IMR-90 (cell line): ENCODE data around the gene DYSF. TPM values are rescaled to one million over a fixed set of nuclear protein-coding genes. Genes with fewer than 3 reads are reported as not detected.

ENCODE experiments used
- ATAC-seq: fragments of 200-7000 bp; cut with Tn5 transposase; 2 replicates; pipeline ENCODE4 v1.9.1; 2020; ENCODE audit warnings: low read depth, mild to moderate bottlenecking, moderate library complexity
- BruUV-seq: library from RNA; stranded (reverse); fragments of 400-500 nt; replicated peaks from 2 replicates; lab custom pipeline; 2021; lab: Mats Ljungman, UMichigan
- CTCF ChIA-PET: fragments of 300-600 bp; formaldehyde crosslinking; extraction: SDS; loops from one replicate; lab custom pipeline; 2021; ENCODE audit warnings: antibody characterized with exemption; lab: Yijun Ruan, JAX
- POLR2A ChIA-PET: fragments of 300-600 bp; sonication (Branson Sonifier 250); formaldehyde crosslinking; loops from one replicate; lab custom pipeline; 2022; ENCODE audit warnings: antibody characterized with exemption; ENCODE audit not compliant: unreplicated experiment; lab: Charles Lee
- DNase-seq: peaks from one replicate; pipeline ENCODE4 v3.0.0; 2013
- H2AFZ ChIP-seq: replicated peaks from 2 replicates; pipeline ENCODE3; 2013; ENCODE audit warnings: low read length, mild to moderate bottlenecking; ENCODE audit not compliant: poor library complexity
- H2AK5ac ChIP-seq: 2 replicates; pipeline ENCODE4 v1.6.1; 2013; ENCODE audit warnings: low read depth, low read length, inconsistent platforms
- H2AK9ac ChIP-seq: replicated peaks from 2 replicates; pipeline ENCODE3; 2013; ENCODE audit warnings: mild to moderate bottlenecking, low read depth, low read length, moderate library complexity; ENCODE audit not compliant: poor library complexity
- H2BK120ac ChIP-seq: 2 replicates; pipeline ENCODE4 v1.6.1; 2013; ENCODE audit warnings: low read depth, low read length, inconsistent platforms
- H2BK15ac ChIP-seq: 3 replicates; pipeline ENCODE4 v1.6.1; 2013; ENCODE audit warnings: low read depth, low read length, inconsistent platforms
- H2BK20ac ChIP-seq: 2 replicates; pipeline ENCODE4 v1.6.1; 2013; ENCODE audit warnings: low read depth, mild to moderate bottlenecking, inconsistent platforms, low read length, moderate library complexity
- H2BK5ac ChIP-seq: 2 replicates; pipeline ENCODE4 v1.6.1; 2013; ENCODE audit warnings: mild to moderate bottlenecking, low read depth, low read length, inconsistent platforms; ENCODE audit not compliant: poor library complexity, severe bottlenecking
- H3K14ac ChIP-seq: replicated peaks from 2 replicates; pipeline ENCODE4 v1.6.1; 2013; ENCODE audit warnings: low read depth, low read length, inconsistent platforms
- H3K18ac ChIP-seq: 2 replicates; pipeline ENCODE4 v1.6.1; 2013; ENCODE audit warnings: low read depth, low read length, control low read depth
- H3K23ac ChIP-seq: 2 replicates; pipeline ENCODE4 v1.6.1; 2013; ENCODE audit warnings: low read depth, low read length, inconsistent platforms
- H3K27ac ChIP-seq: 2 replicates; pipeline ENCODE4 v1.5.1; 2013; ENCODE audit warnings: mild to moderate bottlenecking, control low read depth, low read length; ENCODE audit not compliant: insufficient read depth
- H3K27me3 ChIP-seq: 2 replicates; pipeline ENCODE4 v1.6.1; 2013; ENCODE audit warnings: low read length; ENCODE audit not compliant: control insufficient read depth, insufficient read depth
- H3K36me3 ChIP-seq: 2 replicates; pipeline ENCODE4 v1.6.1; 2013; ENCODE audit warnings: low read length, mixed read lengths; ENCODE audit not compliant: control insufficient read depth, insufficient read depth
- H3K4ac ChIP-seq: 2 replicates; pipeline ENCODE4 v1.6.1; 2013; ENCODE audit warnings: low read depth, low read length, inconsistent platforms
- H3K4me1 ChIP-seq: 2 replicates; pipeline ENCODE4 v1.6.1; 2013; ENCODE audit warnings: low read length, mixed read lengths; ENCODE audit not compliant: control insufficient read depth, insufficient read depth
- H3K4me2 ChIP-seq: 2 replicates; pipeline ENCODE4 v1.6.1; 2013; ENCODE audit warnings: low read depth, mild to moderate bottlenecking, control low read depth, low read length, moderate library complexity
- H3K4me3 ChIP-seq: 2 replicates; pipeline ENCODE4 v1.5.1; 2013; ENCODE audit warnings: low read depth, mild to moderate bottlenecking, control low read depth, low read length, moderate library complexity; ENCODE audit not compliant: insufficient read depth
- H3K56ac ChIP-seq: 2 replicates; pipeline ENCODE4 v1.6.1; 2013; ENCODE audit warnings: low read length, inconsistent platforms; ENCODE audit not compliant: insufficient read depth; ENCODE audit errors: extremely low read depth
- H3K79me1 ChIP-seq, 2 experiments: 2 replicates each; pipeline ENCODE4 v1.6.1; 2013; ENCODE audit warnings: low read length in 2 of 2, inconsistent platforms in 1 of 2, low read depth in 1 of 2
- H3K9ac ChIP-seq: 2 replicates; pipeline ENCODE4 v1.6.1; 2013; ENCODE audit warnings: low read depth, low read length, control low read depth
- H3K9me1 ChIP-seq: 2 replicates; pipeline ENCODE4 v1.6.1; 2013; ENCODE audit warnings: low read length, inconsistent platforms; ENCODE audit not compliant: insufficient read depth
- H3K9me3 ChIP-seq: 2 replicates; pipeline ENCODE4 v1.6.1; 2013; ENCODE audit warnings: low read length; ENCODE audit not compliant: control insufficient read depth, insufficient read depth
- H4K20me1 ChIP-seq: 2 replicates; pipeline ENCODE4 v1.6.1; 2013; ENCODE audit warnings: low read length, inconsistent platforms; ENCODE audit not compliant: insufficient read depth
- H4K5ac ChIP-seq: 2 replicates; pipeline ENCODE4 v1.6.1; 2013; ENCODE audit warnings: mild to moderate bottlenecking, low read depth, low read length, control low read depth
- H4K8ac ChIP-seq, 2 experiments: 2 replicates each; pipeline ENCODE4 v1.6.1; 2013; ENCODE audit warnings: low read depth in 2 of 2, low read length in 2 of 2, control low read depth in 1 of 2, inconsistent platforms in 1 of 2
- H4K91ac ChIP-seq: 2 replicates; pipeline ENCODE4 v1.6.1; 2013; ENCODE audit warnings: low read depth, low read length, inconsistent platforms; ENCODE audit not compliant: insufficient read depth
- BHLHE40 ChIP-seq: fragments of 150-350 bp; IDR thresholded peaks from 2 replicates; pipeline ENCODE4 v1.6.1; 2016; ENCODE audit warnings: mild to moderate bottlenecking, low read depth, low read length
- CHD1 ChIP-seq: IDR thresholded peaks from 2 replicates; pipeline ENCODE4 v1.6.1; 2012; ENCODE audit warnings: low read depth, low read length, improper control_type of control experiment
- CTCF ChIP-seq: conservative IDR thresholded peaks from 2 replicates; pipeline ENCODE4 v1.5.1; 2012; ENCODE audit warnings: mild to moderate bottlenecking, low read depth, low read length, improper control_type of control experiment
- ELK1 ChIP-seq: fragments of 150-350 bp; IDR thresholded peaks from 2 replicates; pipeline ENCODE4 v1.6.1; 2016; ENCODE audit warnings: low read depth, mild to moderate bottlenecking, low read length, moderate library complexity, borderline replicate concordance
- FOS ChIP-seq: fragments of 150-350 bp; IDR thresholded peaks from 2 replicates; pipeline ENCODE4 v1.6.1; 2016; ENCODE audit warnings: low read depth, low read length
- MAFK ChIP-seq: IDR thresholded peaks from 2 replicates; pipeline ENCODE4 v1.6.1; 2012; ENCODE audit warnings: low read depth, low read length, improper control_type of control experiment
- MAZ ChIP-seq: IDR thresholded peaks from 2 replicates; pipeline ENCODE4 v1.6.1; 2012; ENCODE audit warnings: low read depth, mild to moderate bottlenecking, low read length, improper control_type of control experiment, moderate library complexity, borderline replicate concordance
- MXI1 ChIP-seq: IDR thresholded peaks from 2 replicates; pipeline ENCODE4 v1.6.1; 2012; ENCODE audit warnings: low read depth, mild to moderate bottlenecking, low read length, moderate library complexity, borderline replicate concordance
- NFE2L2 ChIP-seq: fragments of 150-350 bp; IDR thresholded peaks from 2 replicates; pipeline ENCODE4 v1.6.1; 2016; ENCODE audit warnings: low read depth, mild to moderate bottlenecking, low read length
- POLR2A ChIP-seq: IDR thresholded peaks from 2 replicates; pipeline ENCODE4 v1.6.1; 2012; ENCODE audit warnings: mild to moderate bottlenecking, low read depth, low read length
- RAD21 ChIP-seq: IDR thresholded peaks from 2 replicates; pipeline ENCODE4 v1.6.1; 2012; ENCODE audit warnings: low read length, improper control_type of control experiment
- RCOR1 ChIP-seq: IDR thresholded peaks from 2 replicates; pipeline ENCODE4 v1.6.1; 2012; ENCODE audit warnings: mild to moderate bottlenecking, low read length, improper control_type of control experiment; ENCODE audit not compliant: insufficient replicate concordance
- RFX5 ChIP-seq: IDR thresholded peaks from 2 replicates; pipeline ENCODE4 v1.8.0; 2012; ENCODE audit warnings: low read depth, mild to moderate bottlenecking, low read length, moderate library complexity
- SMC3 ChIP-seq: fragments of 150-350 bp; IDR thresholded peaks from 2 replicates; pipeline ENCODE4 v1.6.1; 2016; ENCODE audit warnings: low read depth, mild to moderate bottlenecking, antibody characterized with exemption, low read length, moderate library complexity
- USF2 ChIP-seq: fragments of 150-350 bp; IDR thresholded peaks from 2 replicates; pipeline ENCODE4 v1.6.1; 2017; ENCODE audit warnings: mild to moderate bottlenecking, antibody characterized with exemption, low read length, low read depth
- WGBS, 2 experiments: methylation state at CpG; one replicate each; pipeline versions ENCODE4 v1.1.5 to v1.1.7; 2013; ENCODE audit warnings: missing lambda C conversion rate in 2 of 2; ENCODE audit not compliant: insufficient read length in 1 of 2; ENCODE audit errors: extremely low coverage in 2 of 2; 5-methylcytosine and 5-hydroxymethylcytosine counted together
- dilution Hi-C: fragments of 300-500 bp; cut with HindIII; formaldehyde crosslinking; loops from one replicate; pipeline ENCODE4 v1.14.3; 2018; ENCODE audit warnings: low sequenced_read_pairs; ENCODE audit not compliant: unreplicated experiment
- in situ Hi-C: fragments of 300-500 bp; cut with MboI; formaldehyde crosslinking; loops from 3 replicates; pipeline ENCODE4 v1.14.3; 2019; ENCODE audit warnings: low sequenced_read_pairs, inconsistent platforms, mixed read lengths
- intact Hi-C: fragments of 100-400 bp; cut with micrococcal nuclease; formaldehyde crosslinking; loops from 2 replicates; pipeline ENCODE4 v1.10.0; 2022
- polyA plus RNA-seq, 3 experiments: library from polyadenylated mRNA; depleted of rRNA; stranded (reverse); fragments of >200 nt; gene quantifications; 2 replicates each; pipeline ENCODE4 v1.2.3, GENCODE V29; 2012; ENCODE audit warnings: low replicate concordance in 1 of 3
- total RNA-seq: library from RNA; depleted of rRNA; stranded (reverse); fragments of >200 nt; gene quantifications from 2 replicates; pipeline ENCODE4 v1.2.3, GENCODE V29; 2012

The DYSF gene
- total and polyA plus RNA-seq, 2 of the 4 experiments (the other 2 are of a cell fraction) = 0.09 to 0.18 TPM

- Histone ChIP-seq H4K8ac (no peak overlapping the region), H3K18ac (no peak overlapping the region), H3K27me3 (peaks cover 42% of the 10 kb centered on the region), H2AFZ (no peak overlapping the region), H4K20me1 (no peaks in the 10 kb centered on the region), H2BK15ac (no peak overlapping the region), H3K4ac (no peak overlapping the region), H3K23ac (no peak overlapping the region), H2BK5ac (no peak overlapping the region), H3K27ac (no peak overlapping the region), H2BK20ac (no peak overlapping the region), H3K79me1 (no peaks in the 10 kb centered on the region), H2AK5ac (no peak overlapping the region), H2AK9ac (no peak overlapping the region), H3K4me1 (peaks cover 5% of the 10 kb centered on the region; the same call in 1 of the 2 replicates), H3K56ac (no peak overlapping the region), H3K9me3 (no peaks in the 10 kb centered on the region), H3K14ac (no peak overlapping the region), H4K91ac (no peak overlapping the region), H3K4me2 (peak overlapping the region; percentile 81; the same call in 1 of the 2 replicates), H3K36me3 (no peaks in the 10 kb centered on the region), H3K9ac (no peak overlapping the region), H3K9me1 (no peaks in the 10 kb centered on the region; the same call in 1 of the 2 replicates), H4K5ac (no peak overlapping the region), H3K4me3 (no peak overlapping the region), H2BK120ac (no peak overlapping the region)
- ATAC-seq (no peak), DNase-seq (no peak)
- dilution Hi-C loops = no loop called here
- in situ Hi-C loops = no loop called here
- intact Hi-C loops = no loop called here
- BruUV-seq = no TSS peak
- WGBS, 2 experiments = 43% methylated on average over 7 of the region's 17 CpGs; no CpG with 5 or more reads in 1 of the 2 experiments
- ChIA-PET CTCF (no interaction called here), POLR2A (no interaction called here)
- TF ChIP-seq CTCF (no peak), USF2 (no peak), POLR2A (no peak), BHLHE40 (no peak), RFX5 (no peak), SMC3 (no peak), RAD21 (no peak), ELK1 (no peak), RCOR1 (no peak), FOS (no peak), NFE2L2 (no peak), MXI1 (no peak), MAFK (no peak), MAZ (no peak), CHD1 (no peak)
Observed at GRCh38 chr2:71454221-71455010, 1.1 kb downstream of the DYSF start.
